Stimulated activated CD8-positive, alpha-beta memory T cell treated with anti-CD3 and anti-CD28 coated beads, Interleukin-12 subunit alpha, Interleukin-12 subunit beta, amount 100 ng/mL, for 24 hours (primary cell): ENCODE data around the gene TNFRSF9.

ENCODE experiments used
- DNase-seq: peaks from one replicate; pipeline ENCODE4 v3.0.0-alpha.2; 2020; ENCODE audit errors: extremely low read depth

TNFRSF9 gene

GRCh38 chr1:7873801-7874795 lies 66.5 kb downstream of the TNFRSF9 start:
- DNase-seq: no peak

GRCh38 chr1:7871136-7871535 lies 69.5 kb downstream of the TNFRSF9 start:
- no peak for DNase-seq

- DNase-seq: no peak
Measured at GRCh38 chr1:7869136-7869920, 71.3 kb downstream of the TNFRSF9 start.

GRCh38 chr1:7868070-7868780 lies 72.4 kb downstream of the TNFRSF9 start:
- no peak for DNase-seq

GRCh38 chr1:7865978-7866377 lies 74.7 kb downstream of the TNFRSF9 start:
- no peak for DNase-seq
